C4-2B (cell line): ENCODE data around the gene SMARCA2.

ENCODE experiments used
- ZFX ChIP-seq: fragments of 450-650 bp; IDR thresholded peaks from 2 replicates; pipeline ENCODE4 v1.6.1; 2017
- TF ChIP-seq, protein P1 (sequence below): fragments of 450-650 bp; conservative IDR thresholded peaks from 2 replicates; pipeline ENCODE4 v1.5.1; 2017; ENCODE audit warnings: mild to moderate bottlenecking

DNA sequence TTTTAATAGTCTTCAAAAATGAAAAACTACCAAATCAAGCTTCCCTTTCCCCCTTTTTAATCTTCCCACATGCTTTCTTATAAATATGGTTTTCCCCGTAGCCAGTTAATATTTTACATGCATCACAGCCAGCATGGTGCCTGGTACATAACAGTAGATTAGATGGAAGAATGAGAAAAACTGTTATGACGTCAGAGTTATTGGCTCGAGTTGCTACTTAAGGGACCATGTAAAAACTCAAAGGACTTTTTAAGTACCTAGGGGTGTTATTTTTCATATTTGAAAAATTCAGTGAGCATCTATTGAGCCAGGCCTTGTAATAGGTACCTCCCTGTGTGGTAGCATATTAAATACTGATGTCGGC lies 176.4 kb downstream of the SMARCA2 start:
- TF ChIP-seq, protein P1, sequence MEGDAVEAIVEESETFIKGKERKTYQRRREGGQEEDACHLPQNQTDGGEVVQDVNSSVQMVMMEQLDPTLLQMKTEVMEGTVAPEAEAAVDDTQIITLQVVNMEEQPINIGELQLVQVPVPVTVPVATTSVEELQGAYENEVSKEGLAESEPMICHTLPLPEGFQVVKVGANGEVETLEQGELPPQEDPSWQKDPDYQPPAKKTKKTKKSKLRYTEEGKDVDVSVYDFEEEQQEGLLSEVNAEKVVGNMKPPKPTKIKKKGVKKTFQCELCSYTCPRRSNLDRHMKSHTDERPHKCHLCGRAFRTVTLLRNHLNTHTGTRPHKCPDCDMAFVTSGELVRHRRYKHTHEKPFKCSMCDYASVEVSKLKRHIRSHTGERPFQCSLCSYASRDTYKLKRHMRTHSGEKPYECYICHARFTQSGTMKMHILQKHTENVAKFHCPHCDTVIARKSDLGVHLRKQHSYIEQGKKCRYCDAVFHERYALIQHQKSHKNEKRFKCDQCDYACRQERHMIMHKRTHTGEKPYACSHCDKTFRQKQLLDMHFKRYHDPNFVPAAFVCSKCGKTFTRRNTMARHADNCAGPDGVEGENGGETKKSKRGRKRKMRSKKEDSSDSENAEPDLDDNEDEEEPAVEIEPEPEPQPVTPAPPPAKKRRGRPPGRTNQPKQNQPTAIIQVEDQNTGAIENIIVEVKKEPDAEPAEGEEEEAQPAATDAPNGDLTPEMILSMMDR = no peak
- no peak for TF ChIP-seq ZFX
